Testis (tissue), 2 donors: Measurements from ENCODE around the gene FGF19.
"Not testable (repeated sequence)": the region's sequence is repeated elsewhere in the genome, so short reads cannot be mapped to it uniquely, and the experiment has no call there.

Experiments
- POLR2A ChIP-seq: fragments of 450-650 bp; IDR thresholded peaks from one replicate; pipeline ENCODE4 v1.6.1; 2017; ENCODE audit warnings: antibody characterized with exemption, mild to moderate bottlenecking, moderate library complexity
- TF ChIP-seq, protein P1 (sequence below), 3 experiments: fragments of 450-650 bp in 2 of 3; fragments of 200-600 bp in 1 of 3; sonication (generic) in 1 of 3; IDR thresholded peaks; one replicate each; pipeline ENCODE4 v1.5.1; 2016 to 2019; ENCODE audit warnings: antibody characterized with exemption in 3 of 3, mild to moderate bottlenecking in 2 of 3, moderate library complexity in 1 of 3

DNA sequence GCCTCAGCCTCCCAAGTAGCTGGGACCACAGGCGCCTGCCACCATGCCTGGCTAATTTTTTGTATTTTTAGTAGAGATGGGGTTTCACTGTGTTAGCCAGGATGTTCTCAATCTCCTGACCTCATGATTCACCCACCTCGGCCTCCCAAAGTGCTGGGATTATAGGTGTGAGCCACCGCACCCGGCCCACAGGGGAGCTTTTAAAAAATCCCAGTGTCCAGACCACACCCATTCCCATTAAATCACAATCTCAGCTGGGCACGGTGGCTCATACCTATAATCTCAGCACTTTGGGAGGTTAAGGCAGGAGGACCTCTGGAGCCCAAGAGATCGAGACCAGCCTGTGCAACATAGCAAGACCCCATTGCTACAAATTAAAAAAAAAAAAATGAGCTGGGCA lies 7.8 kb downstream of the FGF19 start:
- not testable (repeated sequence) for TF ChIP-seq POLR2A
- TF ChIP-seq, protein P1, sequence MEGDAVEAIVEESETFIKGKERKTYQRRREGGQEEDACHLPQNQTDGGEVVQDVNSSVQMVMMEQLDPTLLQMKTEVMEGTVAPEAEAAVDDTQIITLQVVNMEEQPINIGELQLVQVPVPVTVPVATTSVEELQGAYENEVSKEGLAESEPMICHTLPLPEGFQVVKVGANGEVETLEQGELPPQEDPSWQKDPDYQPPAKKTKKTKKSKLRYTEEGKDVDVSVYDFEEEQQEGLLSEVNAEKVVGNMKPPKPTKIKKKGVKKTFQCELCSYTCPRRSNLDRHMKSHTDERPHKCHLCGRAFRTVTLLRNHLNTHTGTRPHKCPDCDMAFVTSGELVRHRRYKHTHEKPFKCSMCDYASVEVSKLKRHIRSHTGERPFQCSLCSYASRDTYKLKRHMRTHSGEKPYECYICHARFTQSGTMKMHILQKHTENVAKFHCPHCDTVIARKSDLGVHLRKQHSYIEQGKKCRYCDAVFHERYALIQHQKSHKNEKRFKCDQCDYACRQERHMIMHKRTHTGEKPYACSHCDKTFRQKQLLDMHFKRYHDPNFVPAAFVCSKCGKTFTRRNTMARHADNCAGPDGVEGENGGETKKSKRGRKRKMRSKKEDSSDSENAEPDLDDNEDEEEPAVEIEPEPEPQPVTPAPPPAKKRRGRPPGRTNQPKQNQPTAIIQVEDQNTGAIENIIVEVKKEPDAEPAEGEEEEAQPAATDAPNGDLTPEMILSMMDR (IDR thresholded peaks at IDR 0.05) = not testable (repeated sequence)
